BJ (cell line): ENCODE data around the gene CREB3L2. TPM values are rescaled to one million over a fixed set of nuclear protein-coding genes. Genes with fewer than 3 reads are reported as not detected.

Source experiments
- CTCF ChIA-PET: fragments of 350-600 bp; formaldehyde crosslinking; extraction: SDS; loops from one replicate; lab custom pipeline; 2021; ENCODE audit warnings: antibody characterized with exemption, inconsistent platforms; lab: Yijun Ruan, JAX
- POLR2A ChIA-PET: fragments of 300-600 bp; sonication (Branson Sonifier 250); formaldehyde crosslinking; extraction: SDS; loops from one replicate; lab custom pipeline; 2021; ENCODE audit warnings: antibody characterized with exemption; lab: Charles Lee
- DNase-seq: peaks from one replicate; pipeline ENCODE4 v3.0.0-alpha.2; 2011; ENCODE audit warnings: low read depth
- H3K27me3 ChIP-seq: 2 replicates; pipeline ENCODE4 v1.6.0; 2011; ENCODE audit warnings: low read length; ENCODE audit not compliant: control insufficient read depth, insufficient read depth
- H3K36me3 ChIP-seq: 2 replicates; pipeline ENCODE4 v1.5.1; 2011; ENCODE audit warnings: low read length; ENCODE audit not compliant: control insufficient read depth, insufficient read depth
- H3K4me3 ChIP-seq: 2 replicates; pipeline ENCODE4 v1.5.1; 2011; ENCODE audit warnings: low read depth, mild to moderate bottlenecking, control low read depth, low read length
- CTCF ChIP-seq: IDR thresholded peaks from 2 replicates; pipeline ENCODE4 v1.5.1; 2011; ENCODE audit warnings: low read depth, mild to moderate bottlenecking, control low read depth, inconsistent platforms, low read length, moderate library complexity; ENCODE audit not compliant: insufficient read depth
- polyA plus RNA-seq: library from polyadenylated mRNA; depleted of rRNA; stranded (reverse); fragments of >200 nt; gene quantifications from 2 replicates; pipeline ENCODE4 v1.2.3, GENCODE V29; 2011

Gene CREB3L2
- polyA plus RNA-seq, 1 experiment: 62.2 TPM

DNA sequence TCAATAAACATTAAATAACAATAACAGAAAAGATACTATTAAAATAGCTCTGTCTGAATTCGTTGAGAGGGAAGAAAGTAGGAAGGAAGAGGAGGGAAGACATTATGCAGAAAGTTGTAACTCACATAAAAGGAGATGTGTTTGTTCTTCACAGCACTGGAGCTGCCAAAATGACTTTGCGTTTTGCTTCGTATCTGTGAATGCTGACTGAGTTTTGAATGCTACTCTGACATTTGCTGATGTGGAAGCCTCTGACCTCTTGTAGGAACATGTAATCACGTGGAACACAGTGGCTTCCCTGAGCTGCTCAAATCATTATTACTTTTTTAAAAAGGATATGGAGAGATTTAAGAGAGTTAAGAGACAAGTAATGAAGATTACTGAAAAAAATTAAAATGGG lies 139.5 kb downstream of the CREB3L2 start:
- POLR2A ChIA-PET: no interaction called here
- Histone ChIP-seq H3K36me3 (peaks cover 4% of the 10 kb centered on the region), H3K27me3 (no peaks in the 10 kb centered on the region), H3K4me3 (no peak overlapping the region)
- DNase-seq: no peak
- CTCF ChIA-PET: interaction anchor here (0.5 to 1.4 kb wide), 3 partner anchors 10 to 731 kb away, joined by 3 read pairs; no protein-coding TSS in a partner anchor
- TF ChIP-seq CTCF: no peak

GRCh38 chr7:137860542-137860941 lies 141.3 kb downstream of the CREB3L2 start:
- no peaks in the 10 kb centered on the region for H3K27me3 ChIP-seq
- no peak for DNase-seq
- TF ChIP-seq CTCF: no peak
- POLR2A ChIA-PET: no interaction called here
- H3K4me3 ChIP-seq: no peak overlapping the region
- peaks cover 2% of the 10 kb centered on the region for H3K36me3 ChIP-seq
- CTCF ChIA-PET: no interaction called here

GRCh38 chr7:137853053-137853452 lies 148.8 kb downstream of the CREB3L2 start:
- Histone ChIP-seq H3K4me3 (no peak overlapping the region), H3K27me3 (no peaks in the 10 kb centered on the region), H3K36me3 (no peaks in the 10 kb centered on the region; the same call in 1 of the 2 replicates)
- no peak for TF ChIP-seq CTCF
- ChIA-PET CTCF (interaction anchor here (0.8 to 1.2 kb wide), 2 partner anchors 9 to 29 kb away, joined by 3 read pairs; no protein-coding TSS in a partner anchor), POLR2A (interaction anchor here (0.6 kb wide), 1 partner anchor 12 kb away, joined by 6 read pairs; no protein-coding TSS in a partner anchor)
- DNase-seq: no peak

GRCh38 chr7:137852108-137852507 lies 149.8 kb downstream of the CREB3L2 start:
- TF ChIP-seq CTCF: no peak
- no peaks in the 10 kb centered on the region; the same call in 1 of the 2 replicates for H3K36me3 ChIP-seq
- DNase-seq: no peak
- H3K27me3 ChIP-seq: no peaks in the 10 kb centered on the region
- H3K4me3 ChIP-seq: no peak overlapping the region
- CTCF ChIA-PET: interaction anchor here (0.8 kb wide), 1 partner anchor 10 kb away, joined by 3 read pairs; no protein-coding TSS in a partner anchor
- POLR2A ChIA-PET: no interaction called here

- POLR2A ChIA-PET: no interaction called here
- DNase-seq: no peak
- Histone ChIP-seq H3K36me3 (no peaks in the 10 kb centered on the region; the same call in 1 of the 2 replicates), H3K4me3 (no peak overlapping the region), H3K27me3 (no peaks in the 10 kb centered on the region)
- CTCF ChIA-PET: interaction anchor here (0.7 to 1.2 kb wide), 5 partner anchors 12 to 252 kb away, joined by 3 read pairs; partner anchors contain the start of gene CREB3L2
- TF ChIP-seq CTCF: no peak
Measured at GRCh38 chr7:137850972-137851945, 150.6 kb downstream of the CREB3L2 start.
